Upper lobe of left lung (tissue), 4 donors: Measurements from ENCODE around the gene RYR3.

Source experiments
- CTCF ChIP-seq, 6 experiments: fragments of 450-650 bp in 4 of 6; fragments of 200-600 bp in 2 of 6; sonication (generic) in 2 of 6; IDR thresholded peaks; one replicate each; pipeline ENCODE4 v1.5.1; 2016 to 2019; ENCODE audit warnings: antibody characterized with exemption in 6 of 6
- EP300 ChIP-seq, 4 donors: sonication (generic); formaldehyde crosslinking; IDR thresholded peaks; one replicate each; pipeline ENCODE4 v1.5.1; 2017; ENCODE audit warnings: antibody characterized with exemption in 4 of 4, control low read depth in 2 of 4
- POLR2A ChIP-seq, 4 donors: fragments of 450-650 bp; IDR thresholded peaks; one replicate each; pipeline ENCODE4 v1.5.1; 2016 to 2017; ENCODE audit warnings: antibody characterized with exemption in 4 of 4, mild to moderate bottlenecking in 2 of 4
- POLR2AphosphoS5 ChIP-seq, 2 donors: sonication (generic); formaldehyde crosslinking; IDR thresholded peaks; one replicate each; pipeline ENCODE4 v1.5.1; 2017; ENCODE audit warnings: antibody characterized with exemption in 2 of 2

GRCh38 chr15:33801954-33802353, 491.2 kb downstream of the RYR3 start:
- TF ChIP-seq CTCF (IDR thresholded peaks at IDR 0.05) (no peak), POLR2A (IDR thresholded peaks at IDR 0.05) (no peak), EP300 (IDR thresholded peaks at IDR 0.05) (no peak), POLR2AphosphoS5 (IDR thresholded peaks at IDR 0.05) (no peak)
